ENCODE results near the gene PRLH. TPM values are rescaled to one million over a fixed set of nuclear protein-coding genes. Genes with fewer than 3 reads are reported as not detected.

PRLH gene
- total and polyA plus RNA-seq, 2 of the 13 experiments (the other 11 are each of a cell fraction or from before 2014, with no cell fraction given) = not detected

- TF ChIP-seq FOXA1 (IDR thresholded peaks at IDR 0.05) = no peak
- TF ChIP-seq FOXA1 (CRISPR knock-in tag; IDR thresholded peaks at IDR 0.05) = peak; percentile 37; the same call in 1 of the 2 replicates
- TF ChIP-seq, protein P1, sequence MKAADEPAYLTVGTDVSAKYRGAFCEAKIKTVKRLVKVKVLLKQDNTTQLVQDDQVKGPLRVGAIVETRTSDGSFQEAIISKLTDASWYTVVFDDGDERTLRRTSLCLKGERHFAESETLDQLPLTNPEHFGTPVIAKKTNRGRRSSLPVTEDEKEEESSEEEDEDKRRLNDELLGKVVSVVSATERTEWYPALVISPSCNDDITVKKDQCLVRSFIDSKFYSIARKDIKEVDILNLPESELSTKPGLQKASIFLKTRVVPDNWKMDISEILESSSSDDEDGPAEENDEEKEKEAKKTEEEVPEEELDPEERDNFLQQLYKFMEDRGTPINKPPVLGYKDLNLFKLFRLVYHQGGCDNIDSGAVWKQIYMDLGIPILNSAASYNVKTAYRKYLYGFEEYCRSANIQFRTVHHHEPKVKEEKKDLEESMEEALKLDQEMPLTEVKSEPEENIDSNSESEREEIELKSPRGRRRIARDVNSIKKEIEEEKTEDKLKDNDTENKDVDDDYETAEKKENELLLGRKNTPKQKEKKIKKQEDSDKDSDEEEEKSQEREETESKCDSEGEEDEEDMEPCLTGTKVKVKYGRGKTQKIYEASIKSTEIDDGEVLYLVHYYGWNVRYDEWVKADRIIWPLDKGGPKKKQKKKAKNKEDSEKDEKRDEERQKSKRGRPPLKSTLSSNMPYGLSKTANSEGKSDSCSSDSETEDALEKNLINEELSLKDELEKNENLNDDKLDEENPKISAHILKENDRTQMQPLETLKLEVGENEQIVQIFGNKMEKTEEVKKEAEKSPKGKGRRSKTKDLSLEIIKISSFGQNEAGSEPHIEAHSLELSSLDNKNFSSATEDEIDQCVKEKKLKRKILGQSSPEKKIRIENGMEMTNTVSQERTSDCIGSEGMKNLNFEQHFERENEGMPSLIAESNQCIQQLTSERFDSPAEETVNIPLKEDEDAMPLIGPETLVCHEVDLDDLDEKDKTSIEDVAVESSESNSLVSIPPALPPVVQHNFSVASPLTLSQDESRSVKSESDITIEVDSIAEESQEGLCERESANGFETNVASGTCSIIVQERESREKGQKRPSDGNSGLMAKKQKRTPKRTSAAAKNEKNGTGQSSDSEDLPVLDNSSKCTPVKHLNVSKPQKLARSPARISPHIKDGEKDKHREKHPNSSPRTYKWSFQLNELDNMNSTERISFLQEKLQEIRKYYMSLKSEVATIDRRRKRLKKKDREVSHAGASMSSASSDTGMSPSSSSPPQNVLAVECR (CRISPR knock-in tag; IDR thresholded peaks at IDR 0.05; ENCODE audit: borderline replicate concordance) = no peak
- no peak for TF ChIP-seq EEA1 (CRISPR knock-in tag; IDR thresholded peaks at IDR 0.05; ENCODE audit: borderline replicate concordance)
- TF ChIP-seq TFDP1 (CRISPR knock-in tag; IDR thresholded peaks at IDR 0.05; ENCODE audit: borderline replicate concordance) = no peak
- 0 out of 2 replicates have a peak, but pooled peaks have one; percentile 25 for TF ChIP-seq ZNF558 (CRISPR knock-in tag; IDR thresholded peaks at IDR 0.05; ENCODE audit: borderline replicate concordance)
- no peak for TF ChIP-seq GPN1 (CRISPR knock-in tag; IDR thresholded peaks at IDR 0.05; ENCODE audit: borderline replicate concordance)
- no peak for TF ChIP-seq ZNF749 (CRISPR knock-in tag; IDR thresholded peaks at IDR 0.05; ENCODE audit: borderline replicate concordance)
- no peak for TF ChIP-seq STAT6 (CRISPR knock-in tag; IDR thresholded peaks at IDR 0.05; ENCODE audit: borderline replicate concordance)
- TF ChIP-seq ZNF263 (CRISPR knock-in tag; IDR thresholded peaks at IDR 0.05) = 0 out of 2 replicates have a peak, but pooled peaks have one; percentile 30
- TF ChIP-seq HOXA7 (CRISPR knock-in tag; IDR thresholded peaks at IDR 0.05) = no peak
- TF ChIP-seq GLMP (CRISPR knock-in tag; IDR thresholded peaks at IDR 0.05; ENCODE audit: borderline replicate concordance) = no peak
- TF ChIP-seq CHD2 (IDR thresholded peaks at IDR 0.05; ENCODE audit: low read depth, low read length) = no peak
- TF ChIP-seq, protein P2, sequence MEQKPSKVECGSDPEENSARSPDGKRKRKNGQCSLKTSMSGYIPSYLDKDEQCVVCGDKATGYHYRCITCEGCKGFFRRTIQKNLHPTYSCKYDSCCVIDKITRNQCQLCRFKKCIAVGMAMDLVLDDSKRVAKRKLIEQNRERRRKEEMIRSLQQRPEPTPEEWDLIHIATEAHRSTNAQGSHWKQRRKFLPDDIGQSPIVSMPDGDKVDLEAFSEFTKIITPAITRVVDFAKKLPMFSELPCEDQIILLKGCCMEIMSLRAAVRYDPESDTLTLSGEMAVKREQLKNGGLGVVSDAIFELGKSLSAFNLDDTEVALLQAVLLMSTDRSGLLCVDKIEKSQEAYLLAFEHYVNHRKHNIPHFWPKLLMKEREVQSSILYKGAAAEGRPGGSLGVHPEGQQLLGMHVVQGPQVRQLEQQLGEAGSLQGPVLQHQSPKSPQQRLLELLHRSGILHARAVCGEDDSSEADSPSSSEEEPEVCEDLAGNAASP (CRISPR knock-in tag; IDR thresholded peaks at IDR 0.05; ENCODE audit: borderline replicate concordance) = no peak
- TF ChIP-seq ZMYM2 (CRISPR knock-in tag; IDR thresholded peaks at IDR 0.05) = no peak
- no peak for TF ChIP-seq GPBP1L1 (CRISPR knock-in tag; IDR thresholded peaks at IDR 0.05)
Observed at GRCh38 chr2:237598468-237599208, 32.3 kb downstream of the PRLH start (continued).
